Caco-2 (cell line): ENCODE measurements around the gene RAP2A. TPM values are rescaled to one million over a fixed set of nuclear protein-coding genes. Genes with fewer than 3 reads are reported as not detected.

Source experiments
- BruUV-seq: library from RNA; stranded (reverse); fragments of 400-500 nt; replicated peaks from 2 replicates; lab custom pipeline; 2021; lab: Mats Ljungman, UMichigan
- CTCF ChIA-PET: fragments of 300-600 bp; sonication (Branson Sonifier 250); formaldehyde crosslinking; loops from one replicate; lab custom pipeline; 2022; ENCODE audit warnings: antibody characterized with exemption; lab: Charles Lee
- POLR2A ChIA-PET: fragments of 300-600 bp; sonication (Branson Sonifier 250); formaldehyde crosslinking; loops from one replicate; lab custom pipeline; 2022; ENCODE audit warnings: antibody characterized with exemption; lab: Charles Lee
- DNase-seq, 2 experiments: peaks; one replicate each; pipeline versions ENCODE4 v3.0.0 to v3.0.0-alpha.2; 2020 to 2022
- H3K27me3 ChIP-seq: replicated peaks from 2 replicates; pipeline ENCODE4 v1.6.0; 2011; ENCODE audit warnings: low read length; ENCODE audit not compliant: control insufficient read depth, insufficient read depth
- H3K36me3 ChIP-seq: 2 replicates; pipeline ENCODE4 v1.5.1; 2011; ENCODE audit warnings: low read length; ENCODE audit not compliant: control insufficient read depth, insufficient read depth
- H3K4me1 ChIP-seq: fragments of 250-450 bp; sonication (Bioruptor Pico); 2 replicates; pipeline ENCODE4 v1.5.1; 2020; ENCODE audit warnings: mild to moderate bottlenecking
- H3K4me3 ChIP-seq: 2 replicates; pipeline ENCODE4 v1.5.1; 2011; ENCODE audit warnings: low read depth, mild to moderate bottlenecking, control low read depth, low read length
- H3K9me3 ChIP-seq: fragments of 250-450 bp; sonication (Bioruptor Pico); 2 replicates; pipeline ENCODE4 v1.5.1; 2020; ENCODE audit warnings: mild to moderate bottlenecking, moderate library complexity
- H3K27ac Mint-ChIP-seq: one replicate; pipeline ENCODE4 v1.8.0; 2022; ENCODE audit warnings: mixed read lengths; ENCODE audit not compliant: unreplicated experiment
- H3K27me3 Mint-ChIP-seq: one replicate; pipeline ENCODE4 v1.8.0; 2022; ENCODE audit warnings: mixed read lengths; ENCODE audit not compliant: insufficient read depth, unreplicated experiment
- H3K36me3 Mint-ChIP-seq: one replicate; pipeline ENCODE4 v1.8.0; 2022; ENCODE audit warnings: mild to moderate bottlenecking, mixed read lengths; ENCODE audit not compliant: insufficient read depth, unreplicated experiment
- H3K4me1 Mint-ChIP-seq: one replicate; pipeline ENCODE4 v1.8.0; 2022; ENCODE audit warnings: low read depth, mixed read lengths; ENCODE audit not compliant: unreplicated experiment
- H3K4me3 Mint-ChIP-seq: one replicate; pipeline ENCODE4 v1.8.0; 2022; ENCODE audit warnings: mild to moderate bottlenecking, moderate library complexity, mixed read lengths; ENCODE audit not compliant: unreplicated experiment
- H3K9me3 Mint-ChIP-seq: one replicate; pipeline ENCODE4 v1.8.0; 2022; ENCODE audit warnings: mixed read lengths; ENCODE audit not compliant: unreplicated experiment
- intact Hi-C: fragments of 100-400 bp; cut with micrococcal nuclease; formaldehyde crosslinking; loops from one replicate; pipeline ENCODE4 v1.10.0; 2022; ENCODE audit not compliant: unreplicated experiment
- total RNA-seq: library from RNA; stranded (reverse); gene quantifications from 2 replicates; pipeline ENCODE4 v1.2.3, GENCODE V29; 2022
- TF ChIP-seq, protein P1 (sequence below), 2 experiments: fragments of 200-600 bp in 1 of 2; IDR thresholded peaks; 1 replicate in 1 of 2; 2 replicates in 1 of 2; pipeline versions ENCODE4 v1.5.1 to v1.8.0; 2011 to 2022; ENCODE audit warnings: antibody characterized with exemption in 1 of 2, control low read depth in 1 of 2, inconsistent platforms in 1 of 2, low read depth in 1 of 2, low read length in 1 of 2, mild to moderate bottlenecking in 1 of 2, moderate library complexity in 1 of 2; ENCODE audit not compliant: insufficient read depth in 1 of 2, severe bottlenecking in 1 of 2, unreplicated experiment in 1 of 2

Gene RAP2A
- total RNA-seq, 1 experiment from 2014 or later, result 19.7 TPM

DNA sequence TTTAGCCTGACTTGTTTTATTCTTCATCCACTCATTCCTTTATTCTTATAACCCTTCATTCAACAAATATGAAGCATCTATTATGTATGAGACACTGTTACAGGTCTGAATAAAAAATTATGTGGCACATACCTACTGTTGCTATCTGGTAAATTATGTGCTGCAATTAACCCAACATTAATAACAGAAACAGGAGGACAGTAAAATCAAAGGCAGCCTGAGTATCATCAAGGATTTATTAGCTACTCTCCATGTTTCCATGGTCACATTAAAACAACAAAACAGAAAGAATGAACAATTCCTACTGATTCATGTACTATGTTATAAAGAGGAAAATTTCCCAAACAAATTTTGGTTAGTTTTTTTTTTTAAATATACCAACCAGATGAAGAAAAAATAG is 43.9 kb downstream of the RAP2A start:
- CTCF ChIA-PET, result no interaction called here
- Mint-ChIP-seq H3K9me3 (no peaks in the 10 kb centered on the region), H3K27me3 (no peaks in the 10 kb centered on the region), H3K4me3 (no peak overlapping the region), H3K27ac (no peak overlapping the region), H3K4me1 (peaks cover 12% of the 10 kb centered on the region), H3K36me3 (no peaks in the 10 kb centered on the region)
- POLR2A ChIA-PET, result no interaction called here
- DNase-seq, result no peak
- TF ChIP-seq, protein P1, sequence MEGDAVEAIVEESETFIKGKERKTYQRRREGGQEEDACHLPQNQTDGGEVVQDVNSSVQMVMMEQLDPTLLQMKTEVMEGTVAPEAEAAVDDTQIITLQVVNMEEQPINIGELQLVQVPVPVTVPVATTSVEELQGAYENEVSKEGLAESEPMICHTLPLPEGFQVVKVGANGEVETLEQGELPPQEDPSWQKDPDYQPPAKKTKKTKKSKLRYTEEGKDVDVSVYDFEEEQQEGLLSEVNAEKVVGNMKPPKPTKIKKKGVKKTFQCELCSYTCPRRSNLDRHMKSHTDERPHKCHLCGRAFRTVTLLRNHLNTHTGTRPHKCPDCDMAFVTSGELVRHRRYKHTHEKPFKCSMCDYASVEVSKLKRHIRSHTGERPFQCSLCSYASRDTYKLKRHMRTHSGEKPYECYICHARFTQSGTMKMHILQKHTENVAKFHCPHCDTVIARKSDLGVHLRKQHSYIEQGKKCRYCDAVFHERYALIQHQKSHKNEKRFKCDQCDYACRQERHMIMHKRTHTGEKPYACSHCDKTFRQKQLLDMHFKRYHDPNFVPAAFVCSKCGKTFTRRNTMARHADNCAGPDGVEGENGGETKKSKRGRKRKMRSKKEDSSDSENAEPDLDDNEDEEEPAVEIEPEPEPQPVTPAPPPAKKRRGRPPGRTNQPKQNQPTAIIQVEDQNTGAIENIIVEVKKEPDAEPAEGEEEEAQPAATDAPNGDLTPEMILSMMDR (IDR thresholded peaks at IDR 0.05; ENCODE audit: insufficient read depth in 1 of 2, low read depth in 1 of 2, low read length in 1 of 2, severe bottlenecking in 1 of 2, unreplicated experiment in 1 of 2), result no peak
- no peak overlapping the region for H3K4me3 ChIP-seq
- intact Hi-C loops, result no loop called here
- H3K9me3 ChIP-seq, result no peaks in the 10 kb centered on the region; the same call in 1 of the 2 replicates
- no peaks in the 10 kb centered on the region for H3K36me3 ChIP-seq
- no TSS peak for BruUV-seq
- H3K27me3 ChIP-seq, result no peaks in the 10 kb centered on the region
- peaks cover 6% of the 10 kb centered on the region for H3K4me1 ChIP-seq

DNA sequence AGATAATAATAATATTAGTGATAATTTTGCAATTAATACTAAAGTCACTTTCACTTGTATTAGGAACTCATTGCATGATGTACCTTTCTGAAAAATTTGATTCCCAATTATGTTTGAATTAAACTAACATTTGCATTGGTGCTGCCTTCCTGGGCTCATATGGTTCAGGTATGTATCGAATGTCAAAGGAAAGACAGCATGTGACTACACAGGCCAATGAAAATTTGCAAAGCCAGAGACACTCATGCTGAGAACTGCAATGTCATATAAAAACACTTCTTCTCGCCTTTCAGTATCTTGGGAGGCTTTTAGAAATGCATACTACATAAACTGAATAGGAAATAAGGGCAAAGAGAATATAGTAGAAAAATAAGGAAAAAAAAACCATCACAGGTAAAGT is 44.3 kb downstream of the RAP2A start:
- POLR2A ChIA-PET, result no interaction called here
- H3K27me3 Mint-ChIP-seq, result no peaks in the 10 kb centered on the region
- Histone ChIP-seq H3K36me3 (no peaks in the 10 kb centered on the region), H3K4me3 (no peak overlapping the region), H3K4me1 (peaks cover 6% of the 10 kb centered on the region), H3K27me3 (no peaks in the 10 kb centered on the region), H3K9me3 (no peaks in the 10 kb centered on the region; the same call in 1 of the 2 replicates)
- CTCF ChIA-PET, result no interaction called here
- TF ChIP-seq, protein P1 (IDR thresholded peaks at IDR 0.05; ENCODE audit: insufficient read depth in 1 of 2, low read depth in 1 of 2, low read length in 1 of 2, severe bottlenecking in 1 of 2, unreplicated experiment in 1 of 2), result no peak
- DNase-seq, result no peak
- H3K4me1 Mint-ChIP-seq, result peaks cover 12% of the 10 kb centered on the region
- H3K4me3 Mint-ChIP-seq, result no peak overlapping the region
- no peaks in the 10 kb centered on the region for H3K36me3 Mint-ChIP-seq
- BruUV-seq, result no TSS peak
- no peaks in the 10 kb centered on the region for H3K9me3 Mint-ChIP-seq
- H3K27ac Mint-ChIP-seq, result no peak overlapping the region
- intact Hi-C loops, result no loop called here

DNA sequence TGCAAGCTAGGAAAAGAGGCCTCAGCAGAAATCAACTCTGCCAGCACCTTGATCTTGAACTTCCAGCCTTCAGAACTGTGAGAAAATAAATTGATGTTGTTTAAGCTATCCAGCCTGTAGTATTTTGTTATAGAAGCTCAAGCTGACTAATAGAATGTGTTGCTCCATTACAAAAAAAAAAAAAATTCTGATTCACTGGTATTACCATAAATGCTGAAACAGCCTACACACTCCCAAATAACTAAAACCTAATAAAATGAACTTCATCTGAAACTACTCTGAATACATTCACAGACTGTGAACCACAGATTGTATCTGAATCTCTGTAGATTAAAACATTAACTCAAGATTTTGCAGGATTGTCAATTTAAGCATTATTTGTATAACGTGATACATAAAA is 49.5 kb downstream of the RAP2A start:
- Histone ChIP-seq H3K4me1 (no peaks in the 10 kb centered on the region), H3K4me3 (no peak overlapping the region), H3K9me3 (no peaks in the 10 kb centered on the region), H3K27me3 (no peaks in the 10 kb centered on the region), H3K36me3 (no peaks in the 10 kb centered on the region)
- ChIA-PET POLR2A (no interaction called here), CTCF (no interaction called here)
- intact Hi-C loops, result no loop called here
- no TSS peak for BruUV-seq
- Mint-ChIP-seq H3K27me3 (no peaks in the 10 kb centered on the region), H3K36me3 (no peaks in the 10 kb centered on the region), H3K27ac (no peak overlapping the region), H3K9me3 (no peaks in the 10 kb centered on the region), H3K4me1 (no peaks in the 10 kb centered on the region), H3K4me3 (no peak overlapping the region)
- no peak for DNase-seq
- TF ChIP-seq, protein P1 (IDR thresholded peaks at IDR 0.05; ENCODE audit: insufficient read depth in 1 of 2, low read depth in 1 of 2, low read length in 1 of 2, severe bottlenecking in 1 of 2, unreplicated experiment in 1 of 2), result no peak
